Activated CD8-positive, alpha-beta memory T cell treated with anti-CD3 and anti-CD28 coated beads for 48 hours (primary cell): Measurements from ENCODE around the gene TEAD3.
"Not testable (repeated sequence)": the region's sequence is repeated elsewhere in the genome, so short reads cannot be mapped to it uniquely, and the experiment has no call there.

Experiments
- DNase-seq, 3 experiments: peaks; one replicate each; pipeline ENCODE4 v3.0.0-alpha.2; 2020; ENCODE audit warnings: low read depth in 2 of 3, low spot score in 2 of 3

The TEAD3 gene

DNA sequence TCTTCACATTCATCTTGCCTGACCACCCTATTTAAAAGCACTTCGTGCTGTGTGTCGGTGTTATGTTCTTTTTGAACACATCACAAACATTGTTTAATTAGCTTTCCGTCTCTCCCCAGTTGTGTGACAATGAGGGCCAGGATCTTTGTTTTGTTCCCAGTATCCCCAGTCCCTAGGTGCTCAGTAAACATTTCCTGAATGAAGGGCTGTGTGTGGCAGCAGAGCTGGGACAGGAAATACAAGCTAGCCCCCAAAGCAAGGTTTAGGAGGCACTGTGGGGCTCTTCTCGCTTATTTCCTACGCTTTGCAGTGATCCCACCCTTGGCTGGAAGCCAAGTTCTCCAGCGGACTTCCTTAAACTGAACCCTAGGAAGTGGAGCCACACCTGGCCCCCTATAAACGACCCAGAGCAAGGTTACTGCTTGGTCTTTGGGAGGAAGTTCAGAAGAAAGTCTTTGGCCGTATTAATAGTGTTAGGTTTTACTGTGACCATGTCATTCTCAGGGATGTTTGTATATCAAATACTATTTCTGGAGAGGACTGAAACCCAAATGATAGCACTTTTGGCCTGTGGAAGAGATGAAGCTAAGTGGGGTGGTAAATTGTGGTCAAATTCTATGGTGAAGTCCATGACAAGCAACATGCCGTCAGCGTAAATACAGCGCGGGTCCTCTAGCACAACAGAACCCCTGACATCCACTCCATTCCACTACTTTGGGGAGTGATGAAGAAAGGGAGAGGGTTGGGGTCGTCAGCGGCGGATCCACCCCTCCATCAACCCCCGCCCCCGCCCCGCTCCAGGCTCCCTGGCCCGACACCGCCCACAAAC lies 45.3 kb downstream of the TEAD3 start:
- DNase-seq = no peak

DNA sequence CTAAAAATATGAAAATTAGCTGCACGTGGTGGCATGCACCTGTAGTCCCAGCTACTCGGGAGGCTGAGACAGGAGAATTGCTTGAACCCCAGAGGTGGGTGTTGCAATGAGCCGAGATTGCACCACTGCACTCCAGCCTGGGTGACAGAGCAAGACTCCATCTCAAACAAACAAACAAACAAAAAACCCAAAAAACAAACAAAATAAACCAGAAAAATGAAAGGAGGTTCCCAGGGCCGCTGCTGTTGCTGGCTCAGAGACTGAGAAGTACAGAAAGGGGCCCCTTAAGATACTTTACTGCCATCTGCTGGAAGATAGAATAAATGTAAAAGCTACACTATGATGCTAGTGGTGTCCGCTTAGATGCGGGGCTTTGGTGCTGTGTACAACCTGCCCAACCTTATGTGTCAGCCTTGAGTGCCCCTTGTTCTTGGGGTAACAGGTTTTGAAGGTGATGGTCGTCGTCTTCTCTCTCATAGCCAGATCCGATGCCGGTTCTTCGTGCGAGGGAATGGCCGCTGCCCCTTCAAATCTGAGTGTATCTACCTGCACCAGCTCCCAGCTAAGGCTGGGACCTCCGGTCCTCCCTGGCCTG lies 47.5 kb downstream of the TEAD3 start:
- DNase-seq = peak in 1 of 3 experiments; percentile 21

DNA sequence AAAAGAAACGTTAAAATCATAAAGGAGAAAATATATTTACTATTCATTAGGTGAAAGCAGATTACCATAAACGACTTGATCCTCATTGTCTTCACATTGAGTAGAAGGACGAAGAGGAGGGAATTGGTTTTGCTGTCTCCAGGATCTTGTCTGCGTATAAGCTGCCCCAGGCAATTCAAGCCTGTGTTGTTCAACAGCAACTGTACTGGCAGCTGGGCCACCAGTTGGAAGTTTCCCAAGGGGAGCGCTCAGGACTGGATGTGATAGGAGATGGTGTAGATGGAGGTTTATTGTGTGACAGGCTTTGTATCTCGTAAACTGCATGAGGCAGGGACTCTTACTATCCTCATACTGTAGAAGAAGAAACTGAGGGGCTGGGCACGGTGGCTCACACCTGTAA lies 48.7 kb downstream of the TEAD3 start:
- no peak for DNase-seq

DNA sequence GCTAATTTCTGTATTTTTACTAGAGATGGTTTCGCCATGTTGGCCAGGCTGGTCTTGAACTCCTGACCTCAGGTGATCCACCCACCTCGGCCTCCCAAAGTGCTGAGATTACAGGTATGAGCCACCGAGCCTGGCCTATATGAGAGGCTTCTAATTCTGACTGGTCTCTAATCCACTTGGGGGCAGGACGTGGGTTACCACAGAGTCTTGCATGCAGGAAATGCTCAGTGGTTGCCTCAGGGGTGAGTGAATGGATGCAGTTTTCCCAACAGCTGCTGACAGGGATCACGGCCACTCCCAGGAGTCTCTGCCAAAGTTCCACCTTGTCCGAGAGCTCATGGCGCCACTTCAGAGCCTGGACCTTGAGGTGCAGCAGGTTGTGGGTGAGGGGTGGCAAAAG lies 51.2 kb downstream of the TEAD3 start:
- no peak for DNase-seq

DNA sequence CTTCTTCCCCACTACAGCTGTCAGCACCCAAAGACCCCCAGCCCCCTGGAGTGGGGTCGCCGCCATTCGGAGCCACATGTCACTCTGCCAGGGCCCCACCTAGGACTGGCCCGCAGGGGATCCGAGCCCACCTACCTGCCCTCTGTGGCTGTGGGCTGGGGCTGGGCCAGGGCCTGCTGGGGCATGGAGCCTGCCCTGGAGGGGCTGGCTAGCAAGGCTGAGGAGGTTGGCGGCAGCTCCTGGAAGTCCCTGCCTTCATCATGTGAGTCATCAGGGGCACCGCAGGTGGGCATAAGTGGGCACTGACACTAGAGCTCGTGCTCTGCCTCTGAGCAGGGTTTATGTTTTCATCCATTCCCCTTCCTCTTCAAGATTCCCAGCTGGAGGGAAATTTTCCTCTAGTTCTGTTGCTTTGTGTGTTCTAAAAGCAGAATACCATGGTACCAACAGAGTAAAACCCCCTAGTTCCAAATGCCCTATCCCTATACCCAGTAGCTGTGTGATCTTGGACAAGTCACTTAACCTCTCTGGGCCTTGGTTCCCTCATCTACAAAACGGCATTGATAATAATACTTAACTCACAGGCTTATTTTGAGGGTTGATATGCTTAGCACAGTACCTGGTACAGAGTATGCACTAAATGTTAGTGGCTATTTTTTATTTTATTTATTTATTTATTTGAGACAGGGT lies 53.4 kb downstream of the TEAD3 start:
- DNase-seq = no peak

DNA sequence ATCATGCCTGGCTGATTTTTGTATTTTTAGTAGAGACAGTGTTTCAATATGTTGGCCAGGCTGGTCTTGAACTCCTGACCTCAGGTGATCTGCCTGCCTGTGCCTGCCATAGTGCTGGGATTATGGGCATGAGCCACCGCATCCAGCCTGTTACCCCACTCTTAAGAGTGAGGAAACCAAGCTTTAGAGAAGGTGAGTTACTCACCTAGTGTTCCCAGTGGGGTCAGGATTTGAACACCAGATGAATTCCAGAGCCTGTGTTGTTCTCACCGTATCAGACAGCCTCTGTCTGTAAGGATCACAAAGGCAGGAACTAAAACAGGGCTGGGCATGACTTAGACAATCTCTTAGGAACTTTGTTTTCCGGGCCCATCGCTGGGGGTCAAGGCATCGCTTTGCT lies 54.2 kb downstream of the TEAD3 start:
- no peak for DNase-seq

- no peak for DNase-seq
These were observed 55.2 kb downstream of the TEAD3 start for GRCh38 chr6:35441642-35442041.

GRCh38 chr6:35441205-35441604 lies 55.7 kb downstream of the TEAD3 start:
- no peak for DNase-seq

DNA sequence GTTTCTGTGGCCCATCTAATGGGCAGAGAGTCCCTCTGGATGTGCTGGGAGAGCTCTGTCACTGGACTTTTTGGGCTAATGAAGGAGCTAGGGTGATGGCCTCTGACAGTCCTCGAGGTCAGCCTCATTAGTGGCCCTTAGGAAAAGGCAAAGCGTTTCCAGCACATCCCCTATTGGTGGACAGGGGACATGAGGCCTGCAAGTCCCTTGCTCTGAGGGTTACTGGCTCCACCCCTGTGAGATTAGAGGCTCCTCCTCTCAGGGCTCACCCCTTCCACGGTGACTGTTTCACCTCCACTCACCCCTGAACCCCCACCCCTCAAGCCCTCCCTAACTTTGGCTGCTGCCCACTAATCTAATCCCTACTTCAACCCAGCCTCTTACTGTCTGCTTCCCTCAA lies 57.6 kb downstream of the TEAD3 start:
- DNase-seq = no peak

GRCh38 chr6:35438378-35439065 lies 58.4 kb downstream of the TEAD3 start:
- DNase-seq = not testable (repeated sequence)

DNA sequence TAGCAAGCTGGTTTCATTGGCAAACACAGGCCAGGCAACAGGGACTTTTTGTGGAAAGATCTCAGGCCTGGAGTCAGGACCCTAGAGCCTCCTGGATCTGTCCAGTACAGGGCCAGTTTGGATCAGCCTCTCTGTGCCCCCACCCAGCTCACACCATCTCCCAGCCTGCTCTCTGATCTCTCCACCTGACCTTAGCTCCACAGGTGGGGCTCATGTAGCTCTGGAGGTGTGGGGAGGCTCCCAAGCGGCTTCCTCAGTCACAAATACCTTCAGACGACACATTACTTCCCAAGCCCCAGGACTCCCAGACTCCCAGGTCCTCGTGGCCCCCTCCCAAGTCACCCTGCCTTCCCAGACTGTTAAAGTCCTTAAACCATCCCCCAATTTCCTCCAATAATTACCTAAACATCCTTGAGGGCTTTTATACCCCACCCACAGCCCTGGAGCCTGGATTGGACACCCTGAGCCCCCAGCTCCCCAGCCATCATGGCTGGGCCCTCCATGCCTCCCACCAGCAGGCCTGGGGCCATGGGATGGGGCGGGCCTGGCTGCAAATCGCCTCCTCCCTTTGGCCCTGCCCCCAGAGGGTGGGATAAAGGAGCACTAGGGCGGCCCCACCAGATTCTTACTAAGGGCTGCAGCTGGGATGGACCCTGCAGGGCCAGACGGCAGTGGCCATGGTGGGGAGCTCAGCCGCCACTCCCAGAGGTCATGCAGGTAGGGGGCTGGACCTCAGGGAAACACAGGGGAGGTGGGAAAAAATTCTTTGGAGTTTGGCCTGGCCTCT lies 60.6 kb downstream of the TEAD3 start:
- no peak for DNase-seq

- DNase-seq = no peak
These were observed 61.6 kb downstream of the TEAD3 start for GRCh38 chr6:35435074-35435837.

GRCh38 chr6:35432702-35433101 lies 64.2 kb downstream of the TEAD3 start:
- not testable (repeated sequence) for DNase-seq

- DNase-seq = no peak
These were observed 64.6 kb downstream of the TEAD3 start for GRCh38 chr6:35432291-35432690.

DNA sequence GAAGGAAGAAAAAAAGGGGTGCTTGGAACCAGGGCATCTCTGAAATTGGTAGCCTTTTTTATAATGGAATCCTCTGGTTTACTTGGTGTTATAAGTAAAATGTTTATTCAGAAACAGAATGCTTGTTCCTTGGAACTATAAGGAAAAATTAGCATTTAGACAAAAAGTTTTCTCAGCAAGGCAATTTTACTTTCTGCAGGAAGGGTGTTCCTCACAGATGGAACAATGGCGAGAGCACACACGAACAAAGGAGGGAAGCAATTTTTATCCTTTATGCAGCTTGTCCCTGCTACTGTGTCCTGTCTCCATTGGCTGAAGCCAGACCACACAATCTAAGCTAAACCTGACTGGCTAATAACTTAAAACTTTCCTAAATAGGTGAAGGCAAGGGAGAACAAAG lies 67.4 kb downstream of the TEAD3 start:
- DNase-seq = no peak

DNA sequence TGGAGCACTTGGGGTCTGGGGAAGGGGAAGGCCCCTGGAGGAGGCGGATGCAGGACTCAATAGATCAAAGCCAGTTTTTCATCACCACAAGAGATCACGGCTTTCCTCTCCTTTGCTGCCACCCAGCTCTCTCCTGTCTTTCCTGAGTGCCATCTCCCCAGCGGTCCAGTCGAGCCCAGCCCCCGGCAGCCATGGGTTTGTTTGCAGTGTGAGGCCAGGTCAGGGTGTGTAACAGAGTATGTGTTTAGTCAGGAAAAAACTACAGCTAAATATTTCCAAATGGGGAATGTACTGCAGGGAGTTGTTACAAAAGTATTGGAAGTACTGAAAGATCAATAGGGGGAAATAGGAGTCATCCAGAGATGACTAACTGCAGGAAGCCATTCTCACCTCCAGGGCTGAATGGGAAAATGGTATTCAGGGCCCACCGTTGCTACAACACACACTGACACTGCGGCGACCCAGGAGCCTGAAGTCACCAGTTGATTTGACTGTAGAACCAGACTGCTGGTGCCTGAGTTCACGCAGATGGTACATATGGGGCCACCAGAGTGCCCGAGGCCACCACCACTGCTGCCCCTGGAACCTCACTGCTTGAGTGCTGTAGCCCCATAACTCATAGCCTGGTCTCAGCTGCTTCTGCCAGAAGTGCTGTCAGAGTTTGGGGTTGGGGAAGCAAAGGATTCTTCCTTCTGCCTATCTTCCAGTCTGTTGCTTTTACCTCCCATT lies 68.3 kb downstream of the TEAD3 start:
- DNase-seq = no peak

DNA sequence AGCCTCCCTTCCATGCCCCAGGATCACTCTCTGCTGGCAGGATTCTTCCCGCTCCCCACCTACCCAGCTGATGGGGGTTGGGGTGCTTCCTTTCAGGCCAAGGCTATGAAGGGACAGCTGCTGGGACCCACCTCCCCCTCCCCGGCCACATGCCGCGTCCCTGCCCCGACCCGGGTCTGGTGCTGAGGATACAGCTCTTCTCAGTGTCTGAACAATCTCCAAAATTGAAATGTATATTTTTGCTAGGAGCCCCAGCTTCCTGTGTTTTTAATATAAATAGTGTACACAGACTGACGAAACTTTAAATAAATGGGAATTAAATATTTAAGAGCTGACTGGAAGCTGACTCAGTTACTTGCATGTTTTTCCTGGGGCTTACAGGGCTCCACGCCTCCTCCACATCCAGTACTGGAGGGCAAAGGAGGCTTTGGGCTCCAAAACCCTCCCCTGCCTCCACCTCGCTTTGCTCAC lies 69.0 kb downstream of the TEAD3 start:
- no peak for DNase-seq

DNA sequence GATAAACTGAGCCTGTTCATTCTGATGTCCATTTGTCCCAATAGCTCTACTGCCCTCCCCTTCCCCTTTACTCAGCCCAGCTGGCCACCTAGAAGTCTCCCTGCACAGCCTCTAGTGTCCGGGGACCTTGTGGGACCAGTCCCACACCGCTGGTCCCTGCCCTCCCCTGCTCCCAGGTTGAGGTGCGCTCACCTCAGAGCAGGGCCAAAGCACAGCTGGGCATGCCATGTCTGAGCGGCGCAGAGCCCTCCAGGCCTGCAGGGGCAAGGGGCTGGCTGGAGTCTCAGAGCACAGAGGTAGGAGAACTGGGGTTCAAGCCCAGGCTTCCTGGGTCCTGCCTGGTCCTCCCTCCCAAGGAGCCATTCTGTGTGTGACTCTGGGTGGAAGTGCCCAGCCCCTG lies 69.4 kb downstream of the TEAD3 start:
- DNase-seq = no peak

GRCh38 chr6:35426074-35426473 lies 70.8 kb downstream of the TEAD3 start:
- DNase-seq = no peak
